ENCODE results near the gene COL9A3. TPM values are rescaled to one million over a fixed set of nuclear protein-coding genes. Genes with fewer than 3 reads are reported as not detected.

The COL9A3 gene
- total RNA-seq, 1 experiment from 2014 or later: 136 TPM

- TF ChIP-seq ZNF138 (CRISPR knock-in tag; conservative IDR thresholded peaks at IDR 0.05) (no peak), SP1 (CRISPR knock-in tag; conservative IDR thresholded peaks at IDR 0.05) (no peak), NFE2L1 (CRISPR knock-in tag; IDR thresholded peaks at IDR 0.05) (no peak), NFATC4 (CRISPR knock-in tag; IDR thresholded peaks at IDR 0.05) (no peak), NR2C2 (CRISPR knock-in tag; IDR thresholded peaks at IDR 0.05) (no peak), IRF1 (CRISPR knock-in tag; IDR thresholded peaks at IDR 0.05) (no peak), ZNF219 (CRISPR knock-in tag; IDR thresholded peaks at IDR 0.05; ENCODE audit: borderline replicate concordance) (no peak), MLX (CRISPR knock-in tag; IDR thresholded peaks at IDR 0.05) (no peak), ETV6 (CRISPR knock-in tag; IDR thresholded peaks at IDR 0.05) (no peak), MXD4 (CRISPR knock-in tag; IDR thresholded peaks at IDR 0.05; ENCODE audit: borderline replicate concordance) (no peak), ESRRA (CRISPR knock-in tag; IDR thresholded peaks at IDR 0.05; ENCODE audit: borderline replicate concordance) (no peak), ZNF263 (CRISPR knock-in tag; IDR thresholded peaks at IDR 0.05; ENCODE audit: low read depth) (no peak), ARID4B (CRISPR knock-in tag; IDR thresholded peaks at IDR 0.05; ENCODE audit: borderline replicate concordance) (no peak)
- POLR2A ChIA-PET: no interaction called here
- ATAC-seq (no peak), DNase-seq (ENCODE audit: low spot score) (no peak)
- Mint-ChIP-seq H3K9me3 (no peaks in the 10 kb centered on the region), H3K27me3 (ENCODE audit: low read depth) (no peaks in the 10 kb centered on the region), H3K27ac (no peak overlapping the region; the same call in 1 of the 2 replicates), H3K4me1 (0 out of 2 replicates have a peak, but pooled peaks cover 2% of the 10 kb centered on the region), H3K36me3 (no peaks in the 10 kb centered on the region), H3K4me3 (no peak overlapping the region)
- CTCF ChIA-PET: interaction anchor here (1.7 kb wide), 1 partner anchor 22 kb away, joined by 5 read pairs; no protein-coding TSS in a partner anchor
Measured at GRCh38 chr20:62769346-62770071, 47.3 kb upstream of the COL9A3 start.

DNA sequence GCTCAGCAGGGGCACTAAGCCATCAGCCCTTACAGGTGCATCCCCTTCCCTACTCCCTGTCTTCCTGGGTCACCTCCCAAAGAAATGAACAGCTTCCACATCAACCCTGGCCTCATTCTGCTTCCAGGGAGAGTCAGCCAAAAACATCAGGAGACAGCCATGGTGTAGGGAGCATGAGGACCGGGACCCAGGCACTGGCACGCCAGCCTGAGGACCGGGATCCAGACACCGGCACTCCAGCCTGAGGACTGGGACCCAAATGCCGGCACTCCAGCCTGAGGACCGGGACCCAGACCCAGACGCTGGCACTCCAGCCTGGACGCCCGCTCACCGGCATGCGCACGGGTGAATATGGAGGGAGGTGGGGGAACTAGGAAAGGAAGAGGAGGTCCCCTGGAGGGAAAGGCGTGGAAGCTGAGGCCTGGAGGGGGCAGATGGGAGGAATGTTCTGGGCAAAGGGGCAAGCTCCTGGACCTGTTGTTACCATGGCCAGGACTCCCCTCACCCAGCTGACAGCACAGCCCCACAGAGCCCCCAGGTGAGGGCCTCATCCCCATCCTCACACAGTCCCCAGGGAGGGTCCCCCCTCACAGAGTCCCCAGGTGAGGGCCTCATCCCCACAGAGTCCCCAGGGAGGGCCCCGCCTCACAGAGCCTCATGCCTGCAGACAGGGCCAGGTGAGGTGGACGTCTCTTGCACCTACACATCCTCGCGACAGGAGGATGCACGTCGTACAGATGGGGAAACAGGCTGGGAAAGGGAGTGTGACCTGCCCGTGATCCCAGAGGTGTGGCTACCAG lies 46.5 kb upstream of the COL9A3 start:
- H3K4me1 Mint-ChIP-seq: 0 out of 2 replicates have a peak, but pooled peaks cover 2% of the 10 kb centered on the region
- ATAC-seq (no peak), DNase-seq (ENCODE audit: low spot score) (no peak)
- H3K36me3 Mint-ChIP-seq: no peaks in the 10 kb centered on the region
- no peak overlapping the region for H3K4me3 Mint-ChIP-seq
- no peaks in the 10 kb centered on the region for H3K9me3 Mint-ChIP-seq
- no peak overlapping the region for H3K27ac Mint-ChIP-seq
- ChIA-PET CTCF (no interaction called here), POLR2A (no interaction called here)
- no peaks in the 10 kb centered on the region for H3K27me3 Mint-ChIP-seq (ENCODE audit: low read depth)
- TF ChIP-seq ZSCAN18 (CRISPR knock-in tag; IDR thresholded peaks at IDR 0.05) (no peak), IRF1 (CRISPR knock-in tag; IDR thresholded peaks at IDR 0.05) (no peak), ELF4 (CRISPR knock-in tag; IDR thresholded peaks at IDR 0.05; ENCODE audit: low read depth) (no peak), ETV6 (CRISPR knock-in tag; IDR thresholded peaks at IDR 0.05) (no peak), GTF2I (CRISPR knock-in tag; conservative IDR thresholded peaks at IDR 0.05) (no peak), SOX15 (CRISPR knock-in tag; IDR thresholded peaks at IDR 0.05) (no peak), SMAD4 (CRISPR knock-in tag; IDR thresholded peaks at IDR 0.05) (no peak), JUN (CRISPR knock-in tag; IDR thresholded peaks at IDR 0.05) (no peak), ZNF281 (CRISPR knock-in tag; IDR thresholded peaks at IDR 0.05) (no peak), TEAD1 (CRISPR knock-in tag; IDR thresholded peaks at IDR 0.05) (no peak)

Data from WTC11 (cell line).